Fibroblast of villous mesenchyme (primary cell): ENCODE measurements around the gene ADGRB3. TPM values are rescaled to one million over a fixed set of nuclear protein-coding genes. Genes with fewer than 3 reads are reported as not detected.

Experiments used
- DNase-seq: peaks from one replicate; pipeline ENCODE4 v3.0.0-alpha.2; 2010; ENCODE audit warnings: low read depth
- H3K4me3 ChIP-seq: 2 replicates; pipeline ENCODE4 v1.5.1; 2011; ENCODE audit warnings: low read depth, mild to moderate bottlenecking, low read length
- total RNA-seq: library from RNA; depleted of rRNA; stranded (reverse); fragments of >200 nt; gene quantifications from 2 replicates; pipeline ENCODE4 v1.2.3, GENCODE V29; 2012
- TF ChIP-seq, protein P1 (sequence below): IDR thresholded peaks from 2 replicates; pipeline ENCODE4 v1.5.1; 2012; ENCODE audit warnings: low read depth, mild to moderate bottlenecking, low read length; ENCODE audit not compliant: insufficient read depth

The ADGRB3 gene
- total RNA-seq, 1 donor = under 0.01 TPM

GRCh38 chr6:68994521-68994920 lies 359.4 kb downstream of the ADGRB3 start:
- TF ChIP-seq, protein P1, sequence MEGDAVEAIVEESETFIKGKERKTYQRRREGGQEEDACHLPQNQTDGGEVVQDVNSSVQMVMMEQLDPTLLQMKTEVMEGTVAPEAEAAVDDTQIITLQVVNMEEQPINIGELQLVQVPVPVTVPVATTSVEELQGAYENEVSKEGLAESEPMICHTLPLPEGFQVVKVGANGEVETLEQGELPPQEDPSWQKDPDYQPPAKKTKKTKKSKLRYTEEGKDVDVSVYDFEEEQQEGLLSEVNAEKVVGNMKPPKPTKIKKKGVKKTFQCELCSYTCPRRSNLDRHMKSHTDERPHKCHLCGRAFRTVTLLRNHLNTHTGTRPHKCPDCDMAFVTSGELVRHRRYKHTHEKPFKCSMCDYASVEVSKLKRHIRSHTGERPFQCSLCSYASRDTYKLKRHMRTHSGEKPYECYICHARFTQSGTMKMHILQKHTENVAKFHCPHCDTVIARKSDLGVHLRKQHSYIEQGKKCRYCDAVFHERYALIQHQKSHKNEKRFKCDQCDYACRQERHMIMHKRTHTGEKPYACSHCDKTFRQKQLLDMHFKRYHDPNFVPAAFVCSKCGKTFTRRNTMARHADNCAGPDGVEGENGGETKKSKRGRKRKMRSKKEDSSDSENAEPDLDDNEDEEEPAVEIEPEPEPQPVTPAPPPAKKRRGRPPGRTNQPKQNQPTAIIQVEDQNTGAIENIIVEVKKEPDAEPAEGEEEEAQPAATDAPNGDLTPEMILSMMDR = no peak
- peak; percentile 30 for DNase-seq
- no peak overlapping the region for H3K4me3 ChIP-seq

DNA sequence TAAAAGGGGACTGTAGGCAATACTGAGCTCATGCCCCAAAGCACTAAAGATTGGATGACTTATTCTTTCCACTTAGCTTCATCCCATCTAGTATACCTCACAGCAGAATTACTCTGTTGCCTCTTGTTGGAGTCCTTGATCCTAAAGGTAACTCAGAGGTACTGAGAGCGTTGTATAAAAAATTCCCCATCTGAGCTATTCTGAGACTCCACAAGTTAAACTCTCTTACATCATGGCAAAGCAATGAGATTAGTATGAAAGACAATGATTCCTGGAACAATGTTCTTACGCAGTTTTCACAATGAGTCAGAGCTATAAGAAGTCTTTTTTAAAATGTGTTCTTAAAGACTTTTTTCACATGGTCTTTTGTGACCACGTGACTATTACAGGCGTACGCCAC lies 370.1 kb downstream of the ADGRB3 start:
- DNase-seq = no peak
- TF ChIP-seq, protein P1 = no peak

DNA sequence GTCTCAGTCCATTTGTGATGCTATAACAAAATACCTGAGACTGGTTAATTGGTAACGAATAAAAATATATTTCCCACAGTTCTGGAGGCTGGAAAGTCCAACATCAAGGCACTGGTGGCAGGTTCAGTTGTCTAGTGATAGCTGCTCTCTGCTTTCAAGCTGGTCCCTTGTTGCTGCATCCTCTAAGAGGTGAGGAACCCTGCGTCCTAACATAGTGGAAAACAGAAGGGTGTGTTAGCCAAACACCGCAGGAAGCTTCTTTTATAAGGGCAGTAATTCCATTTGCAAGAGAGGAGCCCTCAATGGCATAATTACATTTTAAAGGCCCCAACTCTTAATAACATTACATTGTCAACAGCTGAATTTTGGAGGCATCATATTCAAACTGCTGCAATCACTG lies 372.7 kb downstream of the ADGRB3 start:
- H3K4me3 ChIP-seq = no peak overlapping the region
- DNase-seq = no peak
- TF ChIP-seq, protein P1 = no peak

More for the DNA sequence above, 370.1 kb downstream of the ADGRB3 start:
- no peak overlapping the region for H3K4me3 ChIP-seq

GRCh38 chr6:69012211-69012610 lies 377.1 kb downstream of the ADGRB3 start:
- TF ChIP-seq, protein P1 = no peak
- DNase-seq = no peak

GRCh38 chr6:69012876-69013275 lies 377.8 kb downstream of the ADGRB3 start:
- H3K4me3 ChIP-seq = no peak overlapping the region
- TF ChIP-seq, protein P1 = no peak

More at GRCh38 chr6:69012211-69012610, 377.1 kb downstream of the ADGRB3 start:
- H3K4me3 ChIP-seq = no peak overlapping the region

GRCh38 chr6:69018906-69019305 lies 383.8 kb downstream of the ADGRB3 start:
- DNase-seq = no peak
- TF ChIP-seq, protein P1 = no peak
- H3K4me3 ChIP-seq = no peak overlapping the region

More at GRCh38 chr6:69012876-69013275, 377.8 kb downstream of the ADGRB3 start:
- DNase-seq = no peak

- TF ChIP-seq, protein P1 = no peak
- no peak overlapping the region for H3K4me3 ChIP-seq
- no peak for DNase-seq
Measured at GRCh38 chr6:69019832-69020231, 384.8 kb downstream of the ADGRB3 start.
